COLO668 (cell line): ENCODE data around the gene KAT7.

Experiments used
- DNase-seq: peaks from one replicate; lab custom pipeline; 2025; ENCODE audit not compliant: unreplicated experiment; lab: John Stamatoyannopoulos, UW

The KAT7 gene

DNA sequence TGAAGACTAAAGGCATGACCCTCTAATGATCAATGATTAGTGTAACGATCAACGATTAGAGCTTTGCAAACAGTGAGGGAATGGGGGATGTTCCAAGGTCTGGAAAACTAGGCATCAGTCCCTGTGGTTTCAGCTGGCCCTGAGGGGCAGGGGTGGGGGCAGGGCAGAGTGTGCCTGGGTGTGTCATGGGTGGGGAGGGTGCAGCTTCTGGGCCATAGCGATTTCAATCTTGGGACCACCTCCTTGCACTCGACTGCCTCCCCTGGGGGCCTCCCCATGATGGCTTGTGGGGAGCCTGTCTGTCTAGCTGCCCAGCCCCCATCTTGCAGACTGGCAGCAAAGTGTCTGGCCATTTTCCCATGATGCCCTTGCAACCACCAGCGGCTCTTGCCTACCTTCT is 51.0 kb downstream of the KAT7 start:
- DNase-seq, result no peak

DNA sequence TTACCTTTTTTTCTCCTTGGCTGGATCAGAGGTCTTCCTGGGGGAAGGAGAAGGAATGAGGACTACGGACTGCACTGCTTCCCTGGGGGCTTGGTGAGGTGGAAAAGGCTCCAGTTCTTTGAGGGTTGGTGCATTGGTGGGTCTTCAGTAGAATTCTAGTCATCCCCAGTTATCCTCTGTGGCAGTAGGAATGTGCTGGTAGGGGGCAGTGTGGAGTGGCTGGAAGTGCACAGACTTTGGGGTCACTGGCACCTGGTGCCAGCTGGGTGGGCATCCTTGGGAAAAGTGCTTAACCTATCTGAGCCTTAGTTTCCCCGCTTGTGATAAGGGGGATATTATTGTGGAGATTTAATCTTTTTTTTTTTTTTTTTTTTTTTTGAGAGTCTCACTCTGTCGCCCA is 53.1 kb downstream of the KAT7 start:
- DNase-seq, result no peak

DNA sequence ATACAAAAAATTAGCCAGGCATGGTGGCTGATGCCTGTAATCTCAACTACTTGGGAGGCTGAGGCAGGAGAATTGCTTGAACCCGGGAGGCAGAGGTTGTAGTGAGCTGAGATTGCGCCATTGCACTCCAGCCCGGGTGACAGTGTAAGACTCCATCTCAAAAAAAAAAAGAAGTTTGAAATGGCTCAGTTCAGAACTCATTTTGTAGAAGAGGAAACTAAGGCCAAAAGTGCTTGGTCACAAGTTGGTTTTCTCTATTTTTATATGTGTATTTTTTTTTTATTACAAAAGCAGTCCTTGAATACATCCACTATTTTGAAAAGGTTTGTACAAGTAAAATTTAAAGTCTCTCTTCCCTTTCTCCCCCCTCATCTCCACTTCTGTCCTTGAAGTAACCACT is 53.9 kb downstream of the KAT7 start:
- no peak for DNase-seq

DNA sequence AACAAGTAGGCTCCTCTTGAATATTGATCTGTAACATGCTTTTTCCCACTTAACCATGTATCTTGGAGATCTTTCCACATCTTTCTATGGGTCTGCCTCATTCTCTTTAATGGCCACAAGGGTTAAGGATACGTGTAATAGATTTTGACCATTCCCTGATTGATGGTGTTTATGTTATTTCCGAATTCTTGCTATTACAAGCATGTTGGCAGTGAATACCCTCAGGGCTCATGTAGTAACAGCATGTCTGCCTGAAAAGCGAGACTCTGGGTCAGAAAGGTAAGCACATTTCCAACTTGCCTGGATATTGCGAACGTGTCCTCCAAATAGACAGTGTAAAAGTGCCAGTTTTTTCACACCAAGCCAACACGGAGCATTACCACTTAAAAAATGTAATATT is 54.4 kb downstream of the KAT7 start:
- DNase-seq, result no peak

DNA sequence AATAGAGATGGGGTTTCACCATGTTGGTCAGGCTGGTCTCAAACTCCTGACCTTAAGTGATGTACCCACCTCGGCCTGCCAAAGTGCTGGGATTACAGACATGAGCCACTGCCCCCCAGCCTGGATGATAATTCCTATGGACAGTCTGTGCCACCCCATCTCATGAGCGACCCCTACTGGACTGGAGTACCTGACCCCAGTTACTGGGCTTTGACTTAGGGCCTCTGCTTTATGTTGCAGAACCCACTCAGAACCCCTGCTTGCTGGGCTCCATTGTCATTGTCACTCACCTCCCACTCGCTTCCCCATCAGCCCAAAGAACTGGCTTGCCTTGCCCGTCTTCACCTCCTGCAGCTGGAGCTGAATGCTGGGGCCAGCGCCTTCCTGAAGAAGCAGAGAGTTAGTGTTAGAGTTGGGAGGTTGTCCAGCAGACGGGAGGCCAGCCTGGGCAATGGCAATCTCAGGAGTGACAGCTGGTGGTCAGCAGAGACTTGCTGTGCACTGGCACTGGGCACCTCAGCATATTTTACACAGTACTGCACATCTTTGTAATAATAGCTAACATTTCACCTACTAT is 55.4 kb downstream of the KAT7 start:
- no peak for DNase-seq

DNA sequence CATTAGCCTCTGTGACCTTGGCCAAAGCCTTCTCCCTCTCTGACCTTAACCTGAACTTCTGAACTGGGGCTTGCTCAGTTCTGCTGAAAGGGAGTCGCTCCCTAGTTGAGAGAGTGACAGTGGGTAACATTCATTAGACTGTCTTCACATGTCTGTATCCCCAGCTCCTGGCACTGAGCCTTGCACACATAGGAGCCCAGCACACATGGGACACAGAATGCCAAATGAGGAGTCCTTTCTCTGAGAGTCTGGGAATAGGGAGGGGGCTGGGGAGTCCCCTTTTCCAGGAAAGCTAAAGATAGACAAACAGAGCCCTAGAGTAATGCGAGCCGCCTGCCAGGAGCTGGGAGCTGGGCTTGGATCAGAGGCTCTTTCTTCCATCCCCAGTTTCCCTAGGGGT is 56.8 kb downstream of the KAT7 start:
- DNase-seq, result no peak

DNA sequence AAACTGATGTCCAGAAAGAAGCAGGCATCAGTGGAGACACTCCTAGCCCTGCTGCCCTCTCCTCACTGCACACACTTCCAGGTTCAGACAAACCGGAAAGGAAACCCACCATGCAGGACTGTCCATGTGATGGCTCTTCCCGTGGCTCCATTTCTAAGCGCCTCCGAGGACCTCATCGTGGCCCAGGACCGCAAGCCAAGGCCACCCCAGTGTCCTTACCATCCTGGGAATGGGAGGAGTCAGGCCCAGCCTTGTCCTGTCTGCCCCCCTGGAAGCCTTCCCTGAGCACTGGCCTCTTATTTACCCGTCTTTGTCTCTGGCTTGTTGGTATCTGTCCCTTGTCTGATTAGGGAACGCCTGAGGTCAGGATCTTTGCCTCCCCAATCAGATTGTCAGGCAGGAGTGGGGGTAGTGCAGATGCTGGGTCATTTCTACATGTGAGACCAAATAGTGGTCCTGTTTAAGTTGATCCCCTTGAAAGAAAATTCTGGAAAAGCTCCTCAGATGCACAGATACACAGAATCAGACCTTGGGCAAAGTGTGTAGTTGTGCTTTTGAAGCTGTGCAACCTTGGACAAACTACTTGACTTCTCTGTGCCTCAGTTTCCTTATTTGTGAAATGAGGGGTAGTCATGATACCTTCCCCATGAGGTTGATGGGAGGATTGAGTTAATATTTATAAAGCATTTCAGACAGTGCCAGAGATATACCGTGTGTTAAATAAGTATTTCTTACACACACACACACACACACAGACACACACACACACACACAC is 58.6 kb downstream of the KAT7 start:
- no peak for DNase-seq

DNA sequence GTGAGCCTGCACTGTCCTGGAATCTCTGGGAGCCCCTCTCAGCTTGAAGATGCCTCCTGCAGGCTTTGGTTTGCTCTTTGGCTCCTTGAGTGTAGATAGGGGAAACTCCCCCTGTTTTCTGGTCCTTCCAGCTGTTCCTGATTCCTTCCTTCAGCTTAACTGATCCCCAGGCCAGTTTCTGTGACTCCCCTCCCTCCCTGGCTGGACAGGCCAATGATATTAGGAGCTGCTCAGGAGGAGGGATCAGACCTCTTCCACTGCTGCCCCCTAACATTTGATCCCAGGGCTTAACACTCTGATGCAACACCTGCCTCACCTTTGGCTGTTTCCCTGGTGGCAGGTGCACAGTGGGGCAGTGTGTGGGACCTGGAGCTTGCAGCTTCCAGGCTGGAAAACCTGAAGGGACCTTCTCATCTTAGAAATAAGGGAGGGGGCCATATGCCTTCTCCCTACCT is 59.6 kb downstream of the KAT7 start, which contains the start of gene TAC4:
TAC4 (minus strand) TSS at position 51 of the 455 bp plus-strand sequence. CDS start 52 bp downstream, outside the sequence.
- DNase-seq, result no peak

DNA sequence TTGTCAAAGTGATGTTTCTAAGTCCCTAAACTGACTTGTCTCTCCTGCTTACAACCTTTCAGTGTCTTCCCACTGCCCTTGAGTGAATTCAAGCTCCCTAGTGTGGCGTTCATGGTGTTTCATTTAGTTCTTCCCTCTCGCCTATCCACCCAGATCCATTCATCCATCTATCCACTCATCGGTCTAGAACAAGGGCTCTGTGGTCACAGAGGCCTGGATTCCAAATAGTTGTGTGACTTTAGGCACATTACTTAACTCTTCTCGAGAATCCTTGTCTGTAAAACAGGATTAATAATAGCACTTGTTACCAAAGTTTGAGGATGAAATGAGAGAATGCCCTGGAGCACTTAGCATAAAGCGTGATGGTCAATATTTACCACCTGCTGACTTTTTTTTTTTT is 60.3 kb downstream of the KAT7 start:
- no peak for DNase-seq

DNA sequence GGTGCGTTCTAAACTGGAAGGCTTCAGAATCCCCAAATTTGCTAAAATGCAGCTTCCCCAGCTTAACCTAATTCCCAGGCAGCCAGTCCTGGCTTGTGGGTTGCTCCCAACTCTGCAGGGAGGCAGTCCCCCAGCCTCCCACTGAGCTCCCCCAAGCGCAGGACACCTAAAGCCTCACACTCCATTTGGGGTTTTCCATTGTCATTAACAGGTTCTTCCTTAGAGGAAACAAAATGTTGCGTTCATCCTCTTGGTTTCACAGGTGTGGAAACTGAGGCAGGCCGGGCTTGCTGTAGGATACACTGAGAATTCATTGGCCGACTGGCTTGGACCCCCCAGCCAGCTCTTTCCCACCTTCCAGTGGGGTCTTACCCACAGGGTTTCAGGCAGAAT is 61.7 kb downstream of the KAT7 start:
- DNase-seq, result no peak

DNA sequence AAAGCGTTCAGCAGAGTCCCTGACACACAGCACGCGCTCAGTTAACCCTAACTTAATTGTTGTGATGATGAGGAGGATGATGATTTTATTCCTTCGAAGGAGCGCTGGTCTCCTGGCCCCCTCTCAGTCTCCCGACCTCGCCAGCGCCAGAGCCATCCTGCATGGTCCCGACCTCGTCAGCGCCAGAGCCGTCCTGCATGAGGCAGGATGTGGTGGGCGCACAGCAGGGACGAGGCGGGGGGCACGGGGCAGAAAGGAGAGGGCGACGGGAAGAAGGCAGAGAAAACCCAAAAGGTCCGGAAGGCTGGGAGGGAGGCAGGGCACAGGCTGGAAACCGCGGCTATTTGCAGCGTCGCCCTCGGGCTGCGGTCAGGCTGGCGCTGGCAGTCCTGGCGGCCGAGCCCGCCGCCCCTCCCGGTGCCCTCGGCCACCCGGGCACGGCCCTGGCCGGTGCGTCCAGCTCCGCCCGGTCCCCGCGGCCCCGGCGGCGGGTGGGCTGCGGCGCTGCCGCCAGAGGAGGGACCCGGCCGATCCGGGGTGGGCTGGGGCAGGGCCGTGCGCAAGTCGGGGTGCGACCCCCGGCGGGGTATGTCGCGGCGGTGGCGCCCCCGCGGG is 62.4 kb downstream of the KAT7 start:
- DNase-seq, result no peak

DNA sequence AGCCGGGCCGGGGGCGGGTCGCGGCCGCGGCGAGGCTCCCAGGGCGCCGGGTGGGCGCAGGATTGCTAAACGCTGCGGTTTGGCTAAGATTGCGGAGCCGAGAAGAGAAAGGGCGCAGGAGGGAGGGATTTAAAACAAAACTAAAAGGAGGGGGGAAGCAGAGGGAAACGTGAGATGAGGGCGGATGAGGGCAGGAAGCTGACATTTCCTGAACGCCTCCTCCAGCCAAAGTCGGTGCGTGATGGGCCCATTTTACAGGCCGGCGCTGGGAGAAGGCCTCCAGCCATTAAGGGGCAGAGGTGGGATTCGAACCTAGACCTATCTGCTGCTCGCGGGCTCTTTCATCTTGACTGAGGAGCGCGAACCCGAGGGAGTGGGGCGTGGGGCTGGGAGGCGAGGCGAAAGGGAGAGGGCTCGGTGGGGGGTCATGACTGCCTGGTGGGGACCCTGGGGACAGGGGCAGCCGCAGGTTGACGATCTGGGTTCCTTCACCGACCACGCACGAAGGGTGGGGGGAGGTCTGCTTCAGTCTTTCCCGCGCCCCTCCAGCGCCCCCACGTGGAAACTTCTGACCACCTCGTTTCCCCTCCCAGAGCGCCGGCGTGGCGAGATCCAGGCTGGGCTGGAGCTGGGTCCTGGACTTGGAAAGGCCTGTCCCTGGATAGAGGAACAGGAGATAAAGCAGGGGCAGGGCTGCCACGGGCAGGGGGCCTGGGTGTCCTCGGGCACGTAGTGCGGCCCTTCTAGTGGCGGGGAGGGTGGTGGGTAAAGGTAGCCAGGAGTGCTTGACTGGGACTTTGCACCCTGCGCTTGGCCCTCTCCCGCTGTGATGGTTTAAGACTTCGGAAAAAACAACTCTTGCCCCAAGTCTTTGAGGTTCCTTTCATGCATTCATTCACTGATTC is 63.2 kb downstream of the KAT7 start:
- peak; percentile 6 for DNase-seq

DNA sequence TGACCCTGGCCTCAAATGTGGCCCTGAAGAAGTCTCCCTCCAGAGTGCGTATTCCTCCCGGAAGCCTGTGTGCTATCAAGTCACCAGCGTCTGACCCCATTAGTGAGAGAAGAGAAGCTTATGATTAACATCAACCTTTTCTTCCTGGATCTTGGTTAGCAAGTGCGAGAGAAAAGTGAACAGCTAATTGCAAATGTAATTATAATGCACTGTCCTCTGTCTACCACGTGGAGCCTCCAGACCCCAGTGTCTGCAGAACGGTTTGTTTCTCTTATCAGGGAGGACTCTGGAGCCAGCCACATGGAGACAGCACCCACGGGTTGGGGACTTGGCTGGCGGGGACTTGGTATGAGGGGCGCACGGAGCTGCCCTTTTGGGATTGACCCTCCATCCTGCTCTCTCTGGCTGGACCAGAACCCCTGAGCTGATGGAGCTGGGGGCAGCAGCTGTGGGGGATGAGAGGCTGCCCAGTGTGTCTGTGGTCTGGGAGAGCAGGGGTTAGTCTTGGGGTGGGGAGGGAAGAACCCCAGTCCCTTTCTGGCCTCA is 65.1 kb downstream of the KAT7 start:
- no peak for DNase-seq

DNA sequence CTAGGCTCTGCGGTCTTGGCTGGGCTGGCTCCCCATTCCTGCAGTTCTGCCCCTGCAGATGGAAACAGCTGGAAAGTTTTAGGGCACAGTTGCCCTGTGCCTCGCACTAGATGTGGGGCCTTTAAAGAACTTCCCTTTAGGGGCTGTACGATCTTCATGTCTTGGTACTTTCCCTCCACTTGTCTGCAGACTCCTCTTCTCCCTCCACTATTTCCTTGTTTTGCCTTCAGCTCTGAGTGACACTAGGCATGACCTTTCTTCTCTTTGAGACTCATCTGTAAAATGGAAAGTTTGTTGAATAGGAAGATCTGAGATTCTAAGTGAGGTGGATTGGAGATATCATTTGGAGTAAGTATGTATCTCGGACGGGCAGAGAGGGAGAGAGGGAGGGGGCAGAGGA is 65.6 kb downstream of the KAT7 start:
- DNase-seq, result no peak

DNA sequence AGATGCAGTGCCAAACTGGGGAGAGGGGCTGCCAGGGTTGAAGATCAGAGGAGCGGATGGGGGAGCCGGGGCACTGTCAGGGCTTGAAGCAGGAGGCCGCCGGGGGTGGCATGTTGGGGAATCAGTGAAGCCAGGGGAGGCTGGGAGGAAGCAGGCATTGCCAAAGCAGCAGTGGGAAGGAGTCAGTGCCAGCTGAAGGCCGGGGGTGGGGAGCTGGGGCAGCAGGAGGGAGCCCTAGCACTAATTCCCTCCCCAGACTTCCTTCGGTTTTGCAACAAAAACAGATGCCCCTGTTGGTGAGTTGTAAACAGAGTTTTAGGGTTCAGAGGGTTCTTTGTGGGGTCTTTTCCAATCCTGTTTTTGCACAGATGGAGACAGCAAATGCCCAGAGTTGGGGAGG is 70.3 kb downstream of the KAT7 start:
- DNase-seq, result no peak

DNA sequence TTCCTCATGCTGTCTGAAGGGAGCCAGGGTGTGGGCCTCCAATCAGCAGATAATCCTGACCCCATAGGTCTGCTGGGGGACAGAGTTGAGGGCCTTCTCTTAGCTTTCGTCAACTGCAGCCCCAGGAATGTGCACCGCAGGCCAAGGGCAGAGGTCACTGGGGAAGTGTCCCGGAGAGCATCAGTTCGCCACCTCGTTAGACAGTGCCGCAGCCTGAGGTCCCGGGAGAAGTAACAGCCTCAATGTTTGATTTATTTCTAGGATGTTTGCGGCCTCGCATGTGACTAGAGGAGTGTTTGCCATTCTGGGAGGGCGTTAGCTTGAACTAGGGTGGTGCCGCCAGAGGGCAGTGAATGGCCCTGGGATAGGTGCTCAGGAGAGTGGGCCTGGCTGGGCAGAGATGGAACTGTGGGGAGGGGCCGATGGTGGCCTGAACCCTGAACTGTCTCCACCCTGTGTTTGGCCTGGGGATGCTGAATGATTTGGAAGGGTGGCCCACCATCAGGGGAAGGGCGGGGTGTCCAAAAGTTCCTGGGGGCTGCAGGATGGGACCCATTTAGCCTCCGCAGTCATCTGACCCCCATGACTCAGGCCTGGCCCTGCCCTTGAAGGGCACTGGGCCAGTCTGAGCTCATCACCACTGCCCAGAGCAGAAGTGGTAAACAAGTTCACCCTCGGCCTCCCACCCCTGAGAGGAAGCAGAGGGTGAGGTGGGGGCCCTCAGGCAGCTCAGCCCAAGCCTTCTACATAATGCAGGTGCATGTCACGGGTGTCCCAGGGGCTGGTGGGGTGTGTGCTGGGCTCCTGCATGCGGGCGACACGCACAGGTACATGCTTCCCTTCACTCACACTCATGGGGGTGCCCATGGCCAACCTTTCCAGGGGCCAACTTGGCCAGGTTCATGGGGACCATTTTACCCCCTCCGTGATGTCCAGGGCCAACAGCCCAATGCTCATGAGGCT is 71.8 kb downstream of the KAT7 start:
- DNase-seq, result peak; percentile 7

DNA sequence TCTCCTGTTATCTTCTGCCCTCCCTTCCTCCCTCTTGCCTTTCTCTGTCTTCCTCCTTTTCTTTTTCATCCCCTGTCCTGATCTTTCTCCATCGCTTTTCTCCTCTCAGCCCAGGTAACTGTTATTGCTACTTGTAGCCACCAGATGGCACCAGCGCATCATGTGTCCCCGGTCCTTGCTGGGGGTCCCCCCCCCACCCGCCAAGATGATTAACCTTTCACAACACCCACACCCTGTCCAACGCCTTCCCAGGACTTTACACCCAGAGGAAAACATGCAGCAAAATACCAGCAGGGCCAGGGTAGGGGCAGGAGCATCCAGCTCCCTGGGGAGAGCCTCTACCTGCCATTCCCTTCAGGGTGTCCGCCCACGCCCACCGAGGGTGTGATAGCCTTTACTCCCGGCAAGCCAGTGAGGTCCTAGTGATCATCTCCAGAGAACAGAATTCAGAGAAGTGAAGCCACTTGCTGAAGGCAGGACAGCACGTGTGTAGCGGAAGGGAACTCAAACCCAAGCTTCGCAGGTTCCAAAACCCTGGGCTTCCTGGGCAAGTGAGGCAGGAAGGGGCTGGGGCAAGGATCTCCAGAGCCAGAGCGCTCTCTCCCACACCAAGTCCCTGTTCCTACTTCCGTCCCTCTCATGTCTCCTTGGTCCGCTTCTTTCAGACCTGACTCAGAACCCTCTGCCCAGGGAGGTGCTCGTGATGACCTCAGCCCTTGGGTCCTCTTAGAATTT is 72.8 kb downstream of the KAT7 start:
- DNase-seq, result peak; percentile 5

DNA sequence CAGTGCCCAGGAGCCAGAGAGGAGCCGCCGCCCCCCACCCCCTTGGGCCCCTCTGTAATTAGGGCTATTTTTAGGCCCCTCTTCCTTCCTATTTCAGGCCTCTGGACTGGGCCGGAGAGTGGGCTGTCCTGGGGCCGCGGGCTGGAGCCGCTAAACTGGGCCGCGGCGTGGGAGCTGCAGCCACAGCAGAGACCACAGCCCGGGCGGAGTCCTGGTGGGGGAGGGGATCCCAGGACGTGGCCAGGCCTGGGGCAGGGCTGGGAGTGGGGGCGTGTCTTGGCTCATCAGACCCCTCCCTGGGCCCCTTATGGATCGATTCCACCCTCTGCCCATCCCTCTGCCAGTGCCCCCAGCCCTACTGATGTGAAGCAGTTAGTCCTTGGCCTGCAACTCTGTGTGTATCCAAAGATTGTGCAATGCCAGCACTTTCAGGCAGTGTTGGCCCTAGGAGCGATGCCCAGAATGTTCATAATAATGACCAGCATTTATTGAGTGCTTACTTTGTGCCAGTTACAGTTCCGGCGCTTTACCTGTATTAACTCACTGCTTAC is 74.4 kb downstream of the KAT7 start:
- DNase-seq, result no peak

DNA sequence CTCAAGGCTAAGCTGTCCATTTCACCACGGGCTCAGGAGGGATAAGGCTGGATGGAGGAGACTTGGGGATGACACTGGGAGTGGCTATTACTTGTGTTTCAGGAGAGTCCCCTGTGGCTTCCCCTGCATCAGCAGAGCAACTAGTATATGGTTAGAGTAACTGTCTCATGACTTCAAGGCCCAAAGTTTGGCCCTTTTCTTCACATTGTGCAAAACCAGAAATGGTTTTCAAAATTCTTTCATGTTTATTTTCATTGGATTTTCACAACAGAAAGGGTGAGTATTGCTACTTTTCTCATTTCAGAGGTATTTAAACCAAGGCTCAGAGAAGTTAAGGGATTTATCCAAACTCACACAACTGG is 77.5 kb downstream of the KAT7 start:
- DNase-seq, result no peak
